Head of caudate nucleus (tissue), 42 donors: ENCODE data around the gene FLYWCH1.

Experiments used
- DNase-seq, 42 donors: peaks; one replicate each; pipeline versions ENCODE4 v3.0.0 to v3.0.0-alpha.2; 2020 to 2021; ENCODE audit warnings: mixed read lengths in 7 of 42
- intact Hi-C: fragments of 100-400 bp; cut with DNase I; formaldehyde crosslinking; loops from one replicate; pipeline ENCODE4 v1.15.0; 2022

The FLYWCH1 gene, protein sequence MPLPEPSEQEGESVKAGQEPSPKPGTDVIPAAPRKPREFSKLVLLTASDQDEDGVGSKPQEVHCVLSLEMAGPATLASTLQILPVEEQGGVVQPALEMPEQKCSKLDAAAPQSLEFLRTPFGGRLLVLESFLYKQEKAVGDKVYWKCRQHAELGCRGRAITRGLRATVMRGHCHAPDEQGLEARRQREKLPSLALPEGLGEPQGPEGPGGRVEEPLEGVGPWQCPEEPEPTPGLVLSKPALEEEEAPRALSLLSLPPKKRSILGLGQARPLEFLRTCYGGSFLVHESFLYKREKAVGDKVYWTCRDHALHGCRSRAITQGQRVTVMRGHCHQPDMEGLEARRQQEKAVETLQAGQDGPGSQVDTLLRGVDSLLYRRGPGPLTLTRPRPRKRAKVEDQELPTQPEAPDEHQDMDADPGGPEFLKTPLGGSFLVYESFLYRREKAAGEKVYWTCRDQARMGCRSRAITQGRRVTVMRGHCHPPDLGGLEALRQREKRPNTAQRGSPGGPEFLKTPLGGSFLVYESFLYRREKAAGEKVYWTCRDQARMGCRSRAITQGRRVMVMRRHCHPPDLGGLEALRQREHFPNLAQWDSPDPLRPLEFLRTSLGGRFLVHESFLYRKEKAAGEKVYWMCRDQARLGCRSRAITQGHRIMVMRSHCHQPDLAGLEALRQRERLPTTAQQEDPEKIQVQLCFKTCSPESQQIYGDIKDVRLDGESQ

DNA sequence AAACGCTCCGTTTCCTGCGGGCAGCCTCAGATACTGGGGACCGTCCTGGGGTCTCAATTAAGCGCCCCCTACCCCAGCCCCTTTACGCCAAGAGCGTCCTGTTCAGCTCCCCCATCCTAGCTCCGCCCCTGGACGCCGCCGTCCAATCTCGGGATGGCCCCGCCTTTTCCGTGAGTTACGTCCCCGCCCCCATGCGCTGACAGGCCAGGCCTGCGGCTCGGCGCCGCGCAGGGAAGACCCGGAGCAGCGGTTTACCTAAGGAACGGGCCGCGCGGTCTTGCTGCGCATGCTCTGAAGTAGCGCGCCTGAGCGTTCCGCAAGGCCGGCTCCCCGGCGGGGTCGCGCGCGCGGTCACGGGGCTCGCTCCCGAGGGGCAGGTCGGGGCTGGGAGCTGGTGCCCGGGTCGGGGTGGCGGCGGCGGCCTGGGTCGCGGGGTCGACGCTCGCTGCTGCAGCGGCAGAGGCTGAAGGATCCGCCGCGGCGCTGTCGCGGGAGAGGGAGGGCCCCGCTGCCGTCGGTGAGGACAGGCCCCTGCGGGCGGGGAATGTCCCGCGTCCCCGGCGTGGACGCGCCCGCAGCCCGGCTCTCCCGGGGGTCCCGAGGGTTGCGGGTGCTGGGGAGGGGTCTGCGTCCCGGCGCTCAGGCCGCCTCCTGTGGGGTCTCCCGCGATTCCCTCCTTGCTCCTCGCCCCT lies at the start of gene FLYWCH1:
Gene FLYWCH1, plus strand, starts transcription at position 294 of the 692 bp plus-strand sequence. CDS start 17,755 bp downstream, outside the sequence.
- intact Hi-C loops = no loop called here

DNA sequence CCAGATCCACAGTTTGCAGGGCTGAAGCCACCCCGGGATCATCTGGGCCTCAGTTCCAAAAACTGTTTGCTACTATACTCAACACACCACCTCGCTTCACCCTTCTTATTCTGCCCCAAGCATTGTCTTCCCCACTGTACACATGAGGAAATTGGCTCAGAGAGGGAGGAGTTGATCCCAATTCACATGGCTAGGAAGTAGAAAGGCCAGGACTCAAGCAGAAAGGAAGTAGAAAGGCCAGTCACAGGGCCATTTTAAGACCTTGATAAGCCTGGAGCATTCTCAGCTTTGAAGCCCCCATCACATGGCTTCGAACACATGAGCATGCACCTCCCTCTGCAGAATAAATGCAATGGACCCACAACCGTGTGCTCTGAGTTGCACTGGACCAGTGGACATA lies 46.1 kb upstream of the FLYWCH1 start:
- intact Hi-C loops = loop anchor here (10.0 kb wide), 1 partner anchor 81 kb away; the partner anchor contains the start of gene PRSS33
- no peak for DNase-seq

More for the DNA sequence above, at the start of gene FLYWCH1:
- peak; percentile 97 to 100 (median 99) for DNase-seq

DNA sequence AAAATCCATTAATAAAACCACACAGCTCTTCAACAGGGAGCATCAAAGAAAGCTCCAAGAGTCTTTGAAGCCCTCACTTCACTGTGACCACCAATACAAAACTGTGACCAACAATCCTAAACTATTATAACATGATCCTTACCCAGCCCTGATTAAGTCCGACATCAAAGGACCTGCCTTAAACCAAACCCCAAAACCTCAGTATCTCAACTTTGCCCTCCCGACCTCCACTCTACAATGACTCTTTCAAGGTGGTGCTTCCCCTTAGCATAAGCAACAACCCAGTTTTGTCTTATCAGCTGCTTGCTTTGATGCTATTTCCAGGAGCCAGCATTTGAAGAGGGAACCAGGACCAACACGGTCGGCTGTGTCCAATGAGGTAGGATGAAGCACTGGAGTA lies 45.3 kb upstream of the FLYWCH1 start:
- intact Hi-C loops = loop anchor here (10.0 kb wide), 1 partner anchor 82 kb away; the partner anchor contains the start of gene PRSS33
- DNase-seq = peak in 1 of 42 donors; percentile 10

DNA sequence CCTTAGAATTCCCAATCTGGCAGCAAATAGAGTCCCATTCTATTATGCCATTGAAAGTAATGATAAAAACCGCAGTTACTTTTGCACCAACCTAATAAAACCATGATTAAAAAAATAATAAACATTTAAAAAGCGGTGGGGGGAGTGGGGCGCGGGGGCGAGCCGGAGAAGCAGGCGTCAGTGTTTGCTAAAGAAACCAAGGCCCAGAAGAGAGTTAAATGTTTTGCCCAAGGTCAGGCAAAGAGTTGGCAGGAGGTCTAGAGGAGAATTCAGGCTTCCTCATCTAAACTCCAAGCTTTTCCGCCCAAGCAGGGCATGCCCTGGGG lies 44.1 kb upstream of the FLYWCH1 start:
- intact Hi-C loops = loop anchor here (10.0 kb wide), 1 partner anchor 83 kb away; the partner anchor contains the start of gene PRSS33
- DNase-seq = no peak

DNA sequence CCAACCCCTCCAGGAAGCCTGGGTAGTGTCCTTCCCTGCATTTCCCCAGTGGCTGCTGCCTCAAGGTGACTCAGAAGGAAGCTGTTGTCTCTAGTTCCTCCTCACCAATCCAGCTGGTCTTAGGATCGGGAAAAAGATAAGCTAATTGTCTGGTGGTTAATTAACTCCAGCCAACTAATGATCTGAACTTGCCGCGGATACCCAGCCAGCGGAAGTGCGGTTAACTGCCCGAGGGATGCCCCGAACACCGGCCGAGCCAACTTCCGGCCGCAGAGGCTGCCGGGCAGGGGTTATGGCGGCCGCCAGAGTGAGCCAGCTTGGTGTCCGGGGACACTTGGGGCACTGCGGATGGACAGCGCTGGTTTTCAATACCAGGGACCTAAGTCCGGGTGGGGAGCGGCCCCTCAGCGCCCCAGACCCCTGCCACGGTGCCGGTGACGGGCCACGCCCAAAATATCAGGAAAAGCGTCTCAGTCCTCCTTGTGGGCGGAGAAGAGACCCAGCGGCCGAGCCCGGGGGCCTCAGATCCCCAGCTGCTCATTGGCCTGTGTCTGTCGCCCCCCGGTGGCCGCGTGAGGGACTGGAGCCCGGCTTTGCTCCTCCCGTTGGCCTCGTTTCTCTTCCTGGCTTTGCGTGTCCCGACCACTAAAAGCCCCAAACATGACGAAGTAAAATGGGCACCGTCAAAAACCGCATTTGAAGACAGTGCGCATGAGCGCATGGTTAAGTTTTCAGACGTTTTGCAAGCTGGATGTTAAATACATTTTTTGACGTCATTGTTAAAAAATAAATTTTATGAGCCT lies 43.5 kb upstream of the FLYWCH1 start:
- intact Hi-C loops = loop anchor here (10.0 kb wide), 1 partner anchor 83 kb away; the partner anchor contains the start of gene PRSS33
- peak; percentile 88 to 98 (median 94) for DNase-seq

DNA sequence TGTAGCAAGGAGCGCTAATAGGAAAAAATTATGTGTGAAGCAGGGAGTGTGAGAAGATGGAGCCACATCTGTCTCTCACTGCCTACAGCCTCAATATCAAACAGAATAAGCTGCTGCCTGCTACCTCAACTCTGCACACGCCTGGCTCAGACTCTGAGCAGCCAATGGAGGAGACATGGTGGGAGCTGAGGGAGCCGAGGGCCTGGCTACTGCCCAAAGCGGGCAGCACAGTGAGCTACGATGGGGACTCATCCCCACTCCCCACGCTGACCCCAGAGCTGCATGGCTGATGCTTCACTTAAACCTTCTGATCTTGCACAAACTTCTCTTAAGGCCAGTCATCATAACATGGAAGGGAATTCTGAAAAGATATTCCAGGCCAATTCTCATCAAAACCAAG lies 39.8 kb upstream of the FLYWCH1 start:
- no peak for DNase-seq
- intact Hi-C loops = loop anchor here (5.0 kb wide), 1 partner anchor 55 kb away; no protein-coding TSS in a partner anchor

DNA sequence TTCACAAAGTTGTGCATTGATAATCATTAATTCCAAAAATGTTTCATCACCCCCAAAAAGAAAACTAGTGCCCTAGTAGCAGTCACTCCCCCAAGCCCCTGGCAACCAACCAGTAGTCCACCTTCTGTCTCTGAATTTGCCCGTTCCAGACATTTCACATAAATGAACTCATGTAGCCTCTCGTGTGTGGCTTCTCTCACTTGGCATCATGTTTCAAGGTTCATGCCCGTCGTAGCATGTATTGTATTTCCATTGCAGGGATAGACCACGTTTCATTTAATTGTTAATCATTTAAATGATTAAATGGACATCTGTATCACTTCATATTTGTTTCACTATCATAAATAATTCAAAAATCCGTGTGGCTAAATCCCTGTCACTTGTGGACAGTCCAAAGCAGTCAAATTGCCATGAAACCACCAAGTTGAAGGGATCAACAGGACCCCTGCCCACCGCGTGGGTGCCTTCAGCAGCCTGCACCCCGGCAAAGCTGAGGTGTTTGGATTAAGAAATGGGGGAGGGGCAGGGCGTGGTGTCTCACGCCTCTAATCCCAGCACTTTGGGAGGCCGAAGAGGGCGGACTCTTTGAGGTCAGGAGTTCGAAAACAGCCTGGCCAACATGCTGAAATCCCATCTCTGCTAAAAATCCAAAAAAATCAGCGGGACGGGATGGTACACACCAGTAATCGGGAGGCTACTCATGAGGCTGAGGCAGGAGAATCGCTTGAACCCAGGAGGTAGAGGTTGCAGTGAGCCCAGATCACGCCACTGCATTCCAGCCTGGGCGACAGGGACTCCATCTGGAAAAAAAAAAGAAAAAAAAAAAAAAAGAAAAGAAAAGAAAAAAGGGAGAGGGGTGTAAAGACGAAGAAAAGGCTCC lies 37.5 kb upstream of the FLYWCH1 start:
- intact Hi-C loops = loop anchor here (5.0 kb wide), 1 partner anchor 53 kb away; no protein-coding TSS in a partner anchor
- DNase-seq = no peak

DNA sequence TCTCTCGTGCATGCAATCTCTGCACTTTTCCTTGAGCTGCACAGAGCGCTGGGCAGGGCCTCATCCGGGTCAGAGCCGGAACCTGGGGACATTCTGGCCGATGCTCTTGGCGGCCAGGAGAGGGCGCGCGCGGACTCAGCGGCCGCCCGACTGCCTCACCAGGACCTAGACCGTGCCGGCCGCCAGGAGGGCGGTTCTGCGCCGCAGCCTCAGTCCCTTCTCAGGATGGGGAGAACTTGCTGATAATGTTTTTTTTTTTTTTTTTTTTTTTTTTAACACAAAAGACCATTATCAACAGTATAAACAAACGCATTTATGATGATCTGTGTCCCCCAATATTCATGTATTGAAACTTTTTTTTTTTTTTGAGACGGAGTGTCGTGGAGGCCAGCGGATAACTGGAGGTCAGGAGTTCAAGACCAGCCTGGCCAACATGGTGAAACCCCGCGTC lies 36.8 kb upstream of the FLYWCH1 start:
- intact Hi-C loops = loop anchor here (5.0 kb wide), 1 partner anchor 52 kb away; no protein-coding TSS in a partner anchor

DNA sequence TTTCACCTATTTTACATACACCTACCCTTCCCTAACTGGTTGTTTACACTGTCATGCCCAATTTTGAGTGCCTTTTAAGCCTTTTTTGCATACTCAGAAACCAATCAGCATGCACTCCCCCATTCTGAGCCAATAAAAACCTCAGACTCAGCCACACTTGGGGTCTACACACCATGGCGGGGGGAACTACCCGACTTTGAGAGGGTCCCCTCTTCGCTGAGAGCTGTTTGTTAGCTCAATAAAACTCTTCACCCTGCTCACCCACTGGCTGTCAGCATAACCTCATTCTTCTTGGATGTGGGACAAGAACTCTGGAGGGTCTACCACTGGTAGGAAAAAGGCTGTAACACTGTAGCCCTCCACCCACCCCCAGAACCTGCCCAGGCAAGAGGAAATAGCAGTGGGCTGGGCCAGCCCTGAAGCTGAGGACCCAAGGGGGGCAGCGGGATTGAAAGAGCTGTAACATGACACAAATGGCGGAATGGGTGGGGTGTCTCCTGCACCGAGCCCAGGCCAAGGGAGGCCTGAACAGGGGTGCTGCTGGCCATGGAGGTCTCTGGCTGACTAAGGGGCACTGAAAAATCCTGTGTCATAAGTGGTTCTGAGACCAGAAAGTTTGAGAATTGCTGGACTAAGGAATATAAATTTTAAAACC lies 31.8 kb upstream of the FLYWCH1 start:
- no peak for DNase-seq
- intact Hi-C loops = no loop called here

More for the DNA sequence above, 36.8 kb upstream of the FLYWCH1 start:
- DNase-seq = peak; percentile 30 to 90 (median 79)

DNA sequence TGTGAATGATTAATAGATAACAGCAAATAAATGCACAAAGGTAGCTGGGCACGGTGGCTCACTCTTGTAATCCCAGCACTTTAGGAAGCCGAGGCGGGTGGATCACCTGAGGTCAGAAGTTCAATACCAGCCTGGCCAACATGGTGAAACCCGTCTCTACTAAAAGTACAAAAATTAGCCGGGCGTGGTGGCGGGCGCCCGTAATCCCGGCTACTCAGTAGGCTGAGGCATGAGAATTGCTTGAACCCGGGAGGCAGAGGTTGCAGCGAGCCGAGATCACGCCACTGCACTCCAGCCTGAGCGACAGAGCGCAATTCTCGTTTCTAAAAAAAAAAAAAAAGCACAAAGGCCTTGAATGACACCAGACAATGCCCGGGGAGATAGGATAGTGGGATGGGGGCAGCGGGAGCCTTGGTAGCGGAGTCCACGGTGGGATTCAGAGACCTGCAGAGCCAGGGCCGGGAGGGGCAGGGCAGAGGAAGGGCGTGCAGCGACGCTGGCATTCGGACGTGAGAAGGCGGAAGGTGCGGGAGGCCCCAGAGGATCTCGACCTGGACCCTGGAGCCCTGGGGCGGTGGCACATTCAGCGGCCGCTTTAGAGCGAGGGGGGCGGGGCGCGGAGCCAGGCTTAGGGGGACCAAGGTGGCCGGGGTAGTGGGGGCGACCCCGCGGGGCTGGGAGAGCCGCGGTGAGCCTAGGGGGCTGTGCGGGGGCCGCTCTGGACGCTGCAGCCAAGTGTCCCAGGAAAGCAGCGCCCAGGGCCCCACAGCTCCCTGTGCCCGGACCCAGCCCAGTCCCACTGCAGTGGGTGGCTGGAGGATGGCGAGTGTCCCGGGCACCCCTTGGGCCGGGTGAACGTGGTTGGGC lies 29.7 kb upstream of the FLYWCH1 start:
- DNase-seq = peak in 28 of 42 donors; percentile 14 to 67 (median 37)
- intact Hi-C loops = loop anchor here (1.0 kb wide), 1 partner anchor 23 kb away; no protein-coding TSS in a partner anchor

DNA sequence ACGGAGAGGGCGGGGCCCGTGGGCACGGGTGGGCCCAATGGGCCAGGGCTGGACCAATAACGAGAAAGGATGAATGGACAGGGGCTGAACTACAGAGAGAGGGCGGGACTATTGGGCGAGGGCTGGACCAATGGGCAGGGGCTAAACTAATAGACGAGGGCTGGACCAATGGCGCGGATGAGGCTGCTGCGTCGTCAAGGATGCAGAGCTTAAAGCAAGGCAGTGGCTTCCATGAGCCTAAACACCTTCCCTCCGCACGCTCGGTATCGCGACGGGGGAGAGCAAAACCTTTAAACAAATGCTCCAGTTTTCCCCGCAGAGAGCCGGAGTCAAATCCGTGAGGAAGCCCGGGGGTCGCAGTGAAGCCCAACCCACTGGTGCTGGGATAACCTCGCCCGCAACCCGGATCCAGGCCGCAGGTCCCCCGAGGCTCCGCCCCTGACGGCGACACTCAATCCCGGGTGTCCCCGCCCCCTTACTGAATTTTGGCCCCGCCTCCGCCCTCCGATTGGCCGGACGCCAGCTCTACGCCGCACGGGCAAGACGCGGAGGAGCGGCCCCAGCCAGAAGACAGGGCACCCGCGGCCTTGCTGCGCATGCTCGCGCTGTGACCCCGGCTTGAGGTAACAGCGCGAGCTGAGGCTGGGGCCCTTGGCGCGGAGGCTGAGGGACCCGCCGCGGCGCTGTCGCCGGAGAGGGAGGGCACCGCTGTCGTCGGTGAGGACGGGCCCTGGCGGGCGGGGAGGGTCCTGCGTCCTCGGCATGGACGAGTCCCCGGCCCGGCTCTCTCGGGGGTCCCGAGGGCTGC lies 28.9 kb upstream of the FLYWCH1 start, which contains the start of gene FLYWCH2:
Gene FLYWCH2, plus strand, starts transcription at position 566 of the 808 bp plus-strand sequence. CDS start 13,235 bp downstream, outside the sequence.
- DNase-seq = peak; percentile 97 to 100 (median 99)
- intact Hi-C loops = loop anchor here (1.0 kb wide), 1 partner anchor 22 kb away; no protein-coding TSS in a partner anchor

DNA sequence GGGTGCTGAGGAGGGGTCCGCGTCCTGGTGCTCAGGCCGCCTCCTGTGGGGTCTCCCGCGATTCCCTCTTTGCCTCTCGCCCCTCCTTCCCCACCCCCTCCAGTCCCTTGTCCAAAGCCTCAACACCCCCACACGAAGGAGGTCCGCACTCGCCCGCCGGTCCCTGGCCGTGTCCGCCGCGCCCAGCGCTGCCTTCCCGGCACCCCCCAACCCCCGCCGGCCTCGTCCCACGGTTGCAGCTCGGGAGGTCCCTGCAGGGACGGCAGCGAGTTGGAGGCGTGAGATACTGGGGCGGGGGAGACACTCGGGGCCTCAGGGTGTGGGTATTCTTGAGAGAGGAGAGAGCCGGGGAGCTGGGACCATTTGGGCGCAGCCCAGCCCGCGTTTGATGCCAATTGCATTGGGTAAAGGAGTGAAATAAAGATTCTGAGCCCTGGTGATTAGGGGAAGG lies 28.2 kb upstream of the FLYWCH1 start:
- intact Hi-C loops = no loop called here
- DNase-seq = peak in 26 of 42 donors; percentile 11 to 57 (median 28)

DNA sequence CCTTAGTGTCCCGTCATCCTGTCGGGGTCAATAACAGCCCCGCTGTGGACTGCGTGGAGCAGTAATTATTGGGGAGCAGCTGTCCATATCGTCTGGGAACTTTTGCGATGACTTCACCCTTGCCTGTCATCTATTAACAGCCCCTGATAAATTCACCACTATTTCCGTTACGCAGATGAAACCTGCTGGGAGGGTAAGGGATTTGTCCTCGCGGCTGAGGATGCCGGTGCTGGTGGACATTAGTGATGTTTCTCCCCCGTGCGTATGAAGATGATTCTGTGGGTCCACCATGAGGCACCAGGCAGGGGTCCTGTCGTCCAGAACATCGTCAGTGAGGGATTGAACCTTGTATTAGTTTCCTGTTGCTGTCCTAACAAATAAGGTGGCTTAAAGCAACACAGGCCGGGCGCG lies 27.7 kb upstream of the FLYWCH1 start:
- no peak for DNase-seq
- intact Hi-C loops = no loop called here

DNA sequence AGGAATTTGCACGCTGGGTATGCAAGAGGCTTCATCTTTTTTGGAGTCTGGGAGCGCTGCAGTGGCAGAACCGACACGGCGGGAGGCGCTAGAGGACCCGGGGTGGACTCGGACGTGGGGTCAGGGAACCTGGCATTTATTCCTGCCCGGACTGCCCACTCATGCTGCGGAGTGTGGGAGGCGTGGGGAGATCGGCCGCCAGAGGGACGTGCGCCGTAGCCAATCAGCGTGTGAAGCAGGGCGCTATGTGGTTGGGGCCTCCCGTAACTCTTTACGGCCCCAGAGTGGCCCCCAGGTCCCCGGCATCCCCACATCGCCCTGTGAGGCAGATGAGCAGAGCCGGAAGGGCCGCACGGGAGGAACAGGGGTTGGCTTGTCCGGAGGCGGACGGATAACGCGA lies 17.5 kb upstream of the FLYWCH1 start:
- DNase-seq = no peak
- intact Hi-C loops = no loop called here

DNA sequence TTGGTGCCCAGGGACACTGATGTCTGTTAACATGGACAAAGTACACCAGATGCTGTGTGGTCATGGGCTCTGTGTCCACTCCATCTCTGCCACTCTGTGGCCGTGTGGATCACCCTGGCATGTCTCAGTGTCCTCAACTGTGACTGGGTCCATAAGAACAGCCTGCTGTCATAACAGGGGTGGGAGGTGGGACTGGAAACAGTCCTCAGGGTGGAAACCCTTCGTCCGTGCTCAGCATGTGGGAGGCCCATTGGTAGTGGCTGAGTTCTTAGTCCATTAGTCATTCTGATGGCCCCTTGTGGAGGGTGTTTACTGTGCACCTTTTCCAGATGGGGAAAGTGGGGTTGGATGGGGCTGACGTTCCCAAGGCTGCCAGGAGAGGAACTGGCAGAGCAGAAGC lies 15.9 kb upstream of the FLYWCH1 start:
- DNase-seq = no peak
- intact Hi-C loops = no loop called here
